HL-60 (cell line): ENCODE measurements around the gene WDR90.

Experiments used
- DNase-seq, 2 experiments: peaks; one replicate each; pipeline ENCODE4 v3.0.0-alpha.2; 2010 to 2020; ENCODE audit warnings: low read depth in 1 of 2, low spot score in 1 of 2
- H3K27ac ChIP-seq: fragments of 250-450 bp; sonication (Bioruptor Pico); replicated peaks from 2 replicates; pipeline ENCODE4 v1.5.1; 2020; ENCODE audit warnings: mild to moderate bottlenecking, moderate library complexity
- H3K27me3 ChIP-seq: fragments of 250-450 bp; sonication (Bioruptor Pico); 2 replicates; pipeline ENCODE4 v1.5.1; 2021; ENCODE audit warnings: mild to moderate bottlenecking, moderate library complexity; ENCODE audit not compliant: insufficient read depth, poor library complexity, severe bottlenecking
- H3K4me3 ChIP-seq: replicated peaks from 2 replicates; pipeline ENCODE4 v1.5.1; 2011; ENCODE audit warnings: mild to moderate bottlenecking, control low read depth, low read length; ENCODE audit not compliant: insufficient read depth
- GABPA ChIP-seq: IDR thresholded peaks from 2 replicates; pipeline ENCODE4 v1.6.1; 2012; ENCODE audit warnings: low read depth
- POLR2AphosphoS5 ChIP-seq: IDR thresholded peaks from 2 replicates; pipeline ENCODE4 v1.6.1; 2012; ENCODE audit warnings: low read depth
- SPI1 ChIP-seq: IDR thresholded peaks from 2 replicates; pipeline ENCODE4 v1.6.1; 2012; ENCODE audit warnings: low read depth, mild to moderate bottlenecking, borderline replicate concordance
- TF ChIP-seq, protein P1 (sequence below): IDR thresholded peaks from one replicate; pipeline ENCODE4 v1.5.1; 2011; ENCODE audit warnings: low read length, control low read depth, inconsistent platforms; ENCODE audit not compliant: insufficient read depth
- TF ChIP-seq, protein P2 (sequence below): IDR thresholded peaks from 2 replicates; pipeline ENCODE4 v1.6.1; 2012; ENCODE audit warnings: low read depth; ENCODE audit not compliant: insufficient replicate concordance

WDR90 gene

DNA sequence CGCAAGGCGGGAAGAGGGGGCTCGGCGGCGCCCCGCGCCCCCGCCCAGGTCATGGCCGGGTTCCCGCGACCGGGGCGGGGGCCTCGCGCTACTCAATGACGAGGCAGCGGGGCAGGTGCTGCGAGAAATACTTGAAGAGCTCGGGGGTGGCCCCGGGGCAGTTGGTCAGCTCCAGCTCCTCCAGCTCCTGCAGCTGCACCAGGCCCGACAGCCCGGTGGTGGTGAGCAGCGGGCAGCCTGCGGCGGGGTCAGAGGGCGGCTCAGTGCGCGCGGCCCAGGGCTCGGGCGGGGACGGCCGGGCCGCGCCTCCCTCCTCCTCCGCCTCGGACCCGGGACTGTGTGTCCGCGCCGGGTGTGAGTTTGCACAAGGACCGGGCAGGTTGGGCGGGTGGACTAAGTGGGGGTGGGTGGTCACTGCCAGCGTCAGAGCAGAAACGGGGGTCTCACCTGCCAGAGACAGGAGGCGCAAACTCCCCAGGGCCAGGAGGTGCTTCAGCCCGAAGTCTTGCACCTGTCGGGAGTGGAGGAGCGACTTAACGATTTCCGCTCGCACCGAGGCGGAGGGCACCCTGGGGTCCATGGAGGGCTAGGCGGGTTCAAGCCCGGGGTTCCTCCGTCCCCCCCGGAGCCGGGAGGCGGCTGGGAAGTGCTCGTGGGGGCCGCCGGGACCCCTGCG, 45.2 kb downstream of the WDR90 start:
- peaks cover 41% of the 10 kb centered on the region for H3K27me3 ChIP-seq
- no peak for DNase-seq
- no peak overlapping the region for H3K27ac ChIP-seq
- no peak overlapping the region for H3K4me3 ChIP-seq
- TF ChIP-seq, protein P1, sequence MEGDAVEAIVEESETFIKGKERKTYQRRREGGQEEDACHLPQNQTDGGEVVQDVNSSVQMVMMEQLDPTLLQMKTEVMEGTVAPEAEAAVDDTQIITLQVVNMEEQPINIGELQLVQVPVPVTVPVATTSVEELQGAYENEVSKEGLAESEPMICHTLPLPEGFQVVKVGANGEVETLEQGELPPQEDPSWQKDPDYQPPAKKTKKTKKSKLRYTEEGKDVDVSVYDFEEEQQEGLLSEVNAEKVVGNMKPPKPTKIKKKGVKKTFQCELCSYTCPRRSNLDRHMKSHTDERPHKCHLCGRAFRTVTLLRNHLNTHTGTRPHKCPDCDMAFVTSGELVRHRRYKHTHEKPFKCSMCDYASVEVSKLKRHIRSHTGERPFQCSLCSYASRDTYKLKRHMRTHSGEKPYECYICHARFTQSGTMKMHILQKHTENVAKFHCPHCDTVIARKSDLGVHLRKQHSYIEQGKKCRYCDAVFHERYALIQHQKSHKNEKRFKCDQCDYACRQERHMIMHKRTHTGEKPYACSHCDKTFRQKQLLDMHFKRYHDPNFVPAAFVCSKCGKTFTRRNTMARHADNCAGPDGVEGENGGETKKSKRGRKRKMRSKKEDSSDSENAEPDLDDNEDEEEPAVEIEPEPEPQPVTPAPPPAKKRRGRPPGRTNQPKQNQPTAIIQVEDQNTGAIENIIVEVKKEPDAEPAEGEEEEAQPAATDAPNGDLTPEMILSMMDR: no peak
- TF ChIP-seq POLR2AphosphoS5 (no peak), GABPA (no peak), SPI1 (no peak)
- TF ChIP-seq, protein P2, sequence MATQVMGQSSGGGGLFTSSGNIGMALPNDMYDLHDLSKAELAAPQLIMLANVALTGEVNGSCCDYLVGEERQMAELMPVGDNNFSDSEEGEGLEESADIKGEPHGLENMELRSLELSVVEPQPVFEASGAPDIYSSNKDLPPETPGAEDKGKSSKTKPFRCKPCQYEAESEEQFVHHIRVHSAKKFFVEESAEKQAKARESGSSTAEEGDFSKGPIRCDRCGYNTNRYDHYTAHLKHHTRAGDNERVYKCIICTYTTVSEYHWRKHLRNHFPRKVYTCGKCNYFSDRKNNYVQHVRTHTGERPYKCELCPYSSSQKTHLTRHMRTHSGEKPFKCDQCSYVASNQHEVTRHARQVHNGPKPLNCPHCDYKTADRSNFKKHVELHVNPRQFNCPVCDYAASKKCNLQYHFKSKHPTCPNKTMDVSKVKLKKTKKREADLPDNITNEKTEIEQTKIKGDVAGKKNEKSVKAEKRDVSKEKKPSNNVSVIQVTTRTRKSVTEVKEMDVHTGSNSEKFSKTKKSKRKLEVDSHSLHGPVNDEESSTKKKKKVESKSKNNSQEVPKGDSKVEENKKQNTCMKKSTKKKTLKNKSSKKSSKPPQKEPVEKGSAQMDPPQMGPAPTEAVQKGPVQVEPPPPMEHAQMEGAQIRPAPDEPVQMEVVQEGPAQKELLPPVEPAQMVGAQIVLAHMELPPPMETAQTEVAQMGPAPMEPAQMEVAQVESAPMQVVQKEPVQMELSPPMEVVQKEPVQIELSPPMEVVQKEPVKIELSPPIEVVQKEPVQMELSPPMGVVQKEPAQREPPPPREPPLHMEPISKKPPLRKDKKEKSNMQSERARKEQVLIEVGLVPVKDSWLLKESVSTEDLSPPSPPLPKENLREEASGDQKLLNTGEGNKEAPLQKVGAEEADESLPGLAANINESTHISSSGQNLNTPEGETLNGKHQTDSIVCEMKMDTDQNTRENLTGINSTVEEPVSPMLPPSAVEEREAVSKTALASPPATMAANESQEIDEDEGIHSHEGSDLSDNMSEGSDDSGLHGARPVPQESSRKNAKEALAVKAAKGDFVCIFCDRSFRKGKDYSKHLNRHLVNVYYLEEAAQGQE: no peak

DNA sequence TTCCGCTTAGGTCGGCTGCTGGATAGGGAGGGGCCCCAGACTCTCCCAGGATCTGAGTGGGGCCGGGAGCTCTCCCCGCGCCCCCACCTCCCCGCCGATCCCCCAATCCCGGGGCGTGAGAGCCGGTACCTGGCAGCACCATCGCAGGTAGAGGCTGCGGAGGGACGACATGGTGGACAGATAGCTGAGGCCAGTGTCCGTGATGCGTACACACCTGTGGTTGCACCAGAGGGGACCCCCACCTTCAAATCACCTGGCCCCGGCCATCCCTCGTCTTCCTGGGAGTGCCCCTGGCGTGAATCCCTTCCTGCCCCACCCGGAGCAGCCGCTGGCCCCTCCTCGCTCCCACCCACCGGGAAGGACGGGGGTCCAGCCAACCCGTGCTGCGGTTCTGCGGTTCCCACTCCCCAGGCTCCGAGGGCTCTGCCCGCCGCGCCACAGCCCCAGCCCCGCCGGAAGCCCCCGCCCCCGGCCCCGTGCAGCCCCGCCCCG, 45.7 kb downstream of the WDR90 start:
- Histone ChIP-seq H3K4me3 (no peak overlapping the region), H3K27me3 (peaks cover 43% of the 10 kb centered on the region), H3K27ac (no peak overlapping the region)
- TF ChIP-seq SPI1 (no peak), POLR2AphosphoS5 (no peak), GABPA (no peak)
- TF ChIP-seq, protein P2: no peak
- DNase-seq: no peak

DNA sequence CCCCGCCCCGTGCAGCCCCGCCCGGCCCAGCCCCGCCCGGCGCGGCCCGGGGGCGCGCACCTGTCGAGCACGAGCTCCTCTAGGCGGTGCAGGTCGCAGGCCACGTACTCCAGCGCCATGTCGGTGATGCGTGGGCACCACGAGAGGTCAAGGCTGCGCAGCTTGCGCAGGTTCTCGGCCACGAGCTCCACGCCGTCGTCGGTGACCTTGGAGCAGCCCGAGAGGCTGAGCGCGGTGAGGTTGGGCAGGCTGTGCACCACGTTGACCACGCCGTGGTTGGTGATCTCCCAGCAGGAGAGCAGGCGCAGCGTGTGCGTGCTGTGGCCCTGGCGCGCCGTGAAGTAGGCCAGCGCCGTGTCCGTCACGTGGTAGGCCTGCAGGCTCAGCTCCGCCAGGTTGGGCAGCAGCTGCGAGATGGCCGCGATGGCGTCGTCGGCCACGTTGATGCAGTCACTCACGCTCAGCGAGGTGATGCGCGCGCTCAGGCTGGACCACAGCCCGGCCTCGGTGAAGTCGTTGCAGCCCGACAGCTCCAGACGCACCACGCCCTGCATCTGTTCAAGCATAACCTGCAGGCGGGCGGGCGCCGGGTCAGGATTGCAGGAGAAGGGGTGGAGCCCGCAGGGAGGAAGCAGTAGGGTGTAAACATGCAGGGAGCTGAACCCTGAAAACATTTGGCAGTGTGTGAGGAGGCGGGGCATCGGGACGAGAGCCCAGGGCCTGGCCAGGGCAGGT, 46.4 kb downstream of the WDR90 start:
- TF ChIP-seq SPI1 (no peak), POLR2AphosphoS5 (no peak), GABPA (no peak)
- TF ChIP-seq, protein P2: no peak
- TF ChIP-seq, protein P1: no peak
- DNase-seq: peak in 1 of 2 experiments; percentile 68
- H3K4me3 ChIP-seq: peak overlapping the region; percentile 19
- peaks cover 48% of the 10 kb centered on the region for H3K27me3 ChIP-seq
- no peak overlapping the region for H3K27ac ChIP-seq
